GM19238 (cell line): Measurements from ENCODE around the gene LGALS9B.
"Not testable (repeated sequence)": the region's sequence is repeated elsewhere in the genome, so short reads cannot be mapped to it uniquely, and the experiment has no call there.

Experiments used
- DNase-seq: peaks from one replicate; pipeline ENCODE4 v3.0.0; 2011; ENCODE audit warnings: low spot score; ENCODE audit not compliant: insufficient read length

LGALS9B gene

GRCh38 chr17:20416381-20416911 lies 50.9 kb downstream of the LGALS9B start:
- DNase-seq, result not testable (repeated sequence)

GRCh38 chr17:20415479-20415878 lies 51.9 kb downstream of the LGALS9B start:
- not testable (repeated sequence) for DNase-seq

DNA sequence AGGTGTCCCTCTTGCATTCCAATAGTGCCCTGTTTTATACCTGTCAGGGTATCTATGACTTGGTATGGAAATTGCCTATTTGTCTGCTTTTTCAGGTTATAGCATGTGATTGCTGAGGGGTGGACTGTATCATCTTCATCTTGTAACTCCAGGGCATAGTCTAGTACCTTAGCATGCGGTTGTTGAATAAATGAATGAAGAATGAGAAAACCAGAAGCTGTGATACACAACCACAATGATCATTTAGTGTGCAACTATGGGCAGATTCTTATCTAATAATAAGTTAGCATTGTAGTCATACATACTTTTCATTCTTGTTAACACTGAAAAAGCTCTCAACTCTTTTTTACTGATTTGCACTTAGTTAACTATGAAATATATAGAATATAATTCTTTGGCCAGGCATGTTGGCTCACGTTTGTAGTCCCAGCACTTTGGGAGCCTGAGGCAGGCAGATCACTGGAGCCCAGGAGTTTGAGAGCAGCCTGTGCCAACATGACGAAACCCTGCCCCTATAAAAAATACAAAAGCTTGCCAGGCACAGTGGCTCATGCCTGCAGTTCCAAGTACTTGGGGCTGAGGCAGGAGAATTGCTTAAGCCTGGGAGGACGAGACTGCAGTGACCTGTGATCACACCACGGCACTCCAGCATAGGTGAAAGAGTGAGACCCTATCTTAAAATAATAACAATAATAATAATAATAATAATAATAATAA lies 65.9 kb downstream of the LGALS9B start:
- not testable (repeated sequence) for DNase-seq

GRCh38 chr17:20400559-20401305 lies 66.6 kb downstream of the LGALS9B start:
- not testable (repeated sequence) for DNase-seq
